ENCODE results near the gene DOCK7. TPM values are rescaled to one million over a fixed set of nuclear protein-coding genes. Genes with fewer than 3 reads are reported as not detected.
"Not testable (repeated sequence)": the region's sequence is repeated elsewhere in the genome, so short reads cannot be mapped to it uniquely, and the experiment has no call there.

Gene DOCK7
- total RNA-seq, 2 donors from 2014 or later: 7.8 to 8.8 TPM

DNA sequence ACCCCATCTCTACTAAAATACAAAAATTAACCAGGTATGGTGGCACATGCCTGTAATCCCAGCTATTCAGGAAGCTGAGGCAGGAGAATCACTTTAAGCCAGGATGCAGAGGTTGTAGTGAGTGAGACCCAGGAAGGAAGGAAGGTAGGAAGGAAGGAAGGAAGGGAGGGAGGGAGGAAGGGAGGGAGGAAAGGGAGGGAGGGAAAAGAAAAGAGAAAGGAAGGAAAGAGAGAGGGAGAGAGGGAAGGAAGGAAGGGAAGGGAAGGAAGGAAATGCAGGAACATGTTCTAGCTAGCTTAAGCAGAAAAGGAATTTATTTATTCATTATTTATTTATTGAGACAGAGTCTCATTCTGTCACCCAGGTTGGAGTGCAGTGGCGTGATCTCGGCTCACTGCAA, 30.2 kb upstream of the DOCK7 start:
- H3K4me3 Mint-ChIP-seq; H3K27me3 Mint-ChIP-seq; H3K36me3 Mint-ChIP-seq (ENCODE audit: low read depth); H3K9me3 ChIP-seq (ENCODE audit: control insufficient read depth, low read length, poor library complexity, severe bottlenecking); ATAC-seq; DNase-seq; H3K27ac Mint-ChIP-seq; H3K4me1 Mint-ChIP-seq: not testable (repeated sequence)

DNA sequence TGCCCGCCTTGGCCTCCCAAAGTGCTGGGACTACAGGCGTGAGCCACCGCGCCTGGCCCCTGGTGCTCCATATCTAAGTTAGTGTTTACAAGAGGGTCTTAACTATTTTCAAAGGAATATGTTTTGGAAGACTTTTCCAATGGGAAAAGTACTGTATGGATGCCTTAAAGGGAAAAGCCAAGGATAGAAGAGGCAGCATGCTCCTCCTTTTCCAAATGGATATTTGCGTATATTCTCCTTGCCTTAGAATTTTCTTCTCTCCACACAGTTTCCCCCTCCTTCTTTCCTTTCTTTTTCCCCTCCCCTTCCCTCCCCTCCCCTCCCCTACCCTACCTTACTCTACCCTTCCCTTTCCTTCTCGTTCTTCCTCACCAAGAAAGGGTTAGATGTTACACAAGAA, 29.3 kb upstream of the DOCK7 start:
- Mint-ChIP-seq H3K36me3 (ENCODE audit: low read depth) (no peaks in the 10 kb centered on the region), H3K27ac (no peak overlapping the region), H3K4me1 (peaks cover under 1% of the 10 kb centered on the region), H3K27me3 (no peaks in the 10 kb centered on the region), H3K4me3 (no peak overlapping the region)
- H3K9me3 ChIP-seq (ENCODE audit: control insufficient read depth, low read length, poor library complexity, severe bottlenecking): no peaks in the 10 kb centered on the region
- ATAC-seq: no peak
- no peak for DNase-seq

DNA sequence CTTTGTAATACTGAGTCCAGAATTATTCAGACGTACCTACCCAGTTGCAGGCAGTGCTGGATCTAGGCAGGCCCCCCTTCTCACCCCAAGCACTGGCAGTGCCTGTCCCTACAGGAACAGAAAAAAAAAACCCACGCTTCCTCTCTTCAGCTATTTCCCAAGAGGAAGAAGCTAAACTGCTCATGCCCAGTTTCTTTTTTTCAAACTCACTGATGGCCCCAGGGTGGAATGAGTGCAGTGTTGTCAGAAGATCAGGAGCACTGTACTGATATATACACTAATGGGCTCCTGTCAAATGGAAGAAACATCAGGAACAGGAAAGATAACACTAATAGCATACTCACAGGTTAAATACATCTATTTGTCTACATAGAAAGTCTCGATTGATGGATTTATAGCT, 28.2 kb upstream of the DOCK7 start:
- DNase-seq: no peak
- ATAC-seq: no peak
- Mint-ChIP-seq H3K27me3 (no peaks in the 10 kb centered on the region), H3K4me1 (no peaks in the 10 kb centered on the region), H3K4me3 (no peak overlapping the region), H3K36me3 (ENCODE audit: low read depth) (no peaks in the 10 kb centered on the region), H3K27ac (no peak overlapping the region)
- H3K9me3 ChIP-seq (ENCODE audit: control insufficient read depth, low read length, poor library complexity, severe bottlenecking): no peaks in the 10 kb centered on the region

DNA sequence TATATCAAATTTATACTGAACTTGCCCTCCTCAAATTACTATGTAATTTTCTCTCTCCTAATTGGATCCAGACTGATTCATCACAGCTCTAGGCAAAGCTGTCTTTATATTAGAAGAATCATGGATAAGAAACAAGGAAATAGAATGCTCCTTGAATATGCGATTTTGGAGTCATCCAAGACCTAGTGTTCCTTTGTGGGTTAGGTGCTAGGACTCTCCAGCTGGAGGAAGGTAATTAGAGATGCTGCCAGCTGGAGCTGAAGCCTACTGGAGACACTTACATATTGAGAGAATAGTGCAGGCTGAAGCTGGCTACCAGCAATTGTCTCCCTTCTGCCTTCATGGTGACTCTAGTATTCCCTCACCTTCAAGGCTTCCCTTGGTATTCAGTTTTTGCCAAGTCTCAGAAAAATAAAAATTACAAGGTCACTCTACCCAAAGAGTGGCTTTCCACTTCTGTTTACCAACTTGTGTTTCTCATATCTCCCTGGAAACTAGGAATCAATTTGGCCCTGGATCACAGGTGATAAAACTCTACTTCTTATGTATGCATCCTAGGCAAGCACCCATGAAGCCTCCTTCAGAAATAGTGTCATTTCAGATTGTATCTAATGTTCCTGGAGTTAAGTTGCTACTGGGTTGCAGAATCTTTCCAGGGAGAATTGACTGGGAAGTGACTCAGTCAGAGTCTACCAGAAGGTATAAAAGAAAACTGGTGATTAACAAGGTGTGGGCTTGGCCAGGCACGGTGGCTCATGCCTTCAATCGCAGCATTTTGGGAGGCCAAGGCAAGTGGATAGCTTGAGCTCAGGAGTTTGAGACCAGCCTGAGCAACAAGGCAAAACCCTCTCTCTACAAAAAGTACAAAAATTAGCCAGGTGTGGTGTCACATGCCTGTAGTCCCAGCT, 24.4 kb upstream of the DOCK7 start:
- H3K27ac Mint-ChIP-seq: no peak overlapping the region
- H3K36me3 Mint-ChIP-seq (ENCODE audit: low read depth): no peaks in the 10 kb centered on the region
- DNase-seq (no peak), ATAC-seq (no peak)
- peaks cover under 1% of the 10 kb centered on the region for H3K27me3 Mint-ChIP-seq
- no peaks in the 10 kb centered on the region for H3K4me1 Mint-ChIP-seq
- no peak overlapping the region for H3K4me3 Mint-ChIP-seq
- no peaks in the 10 kb centered on the region for H3K9me3 ChIP-seq (ENCODE audit: control insufficient read depth, low read length, poor library complexity, severe bottlenecking)

DNA sequence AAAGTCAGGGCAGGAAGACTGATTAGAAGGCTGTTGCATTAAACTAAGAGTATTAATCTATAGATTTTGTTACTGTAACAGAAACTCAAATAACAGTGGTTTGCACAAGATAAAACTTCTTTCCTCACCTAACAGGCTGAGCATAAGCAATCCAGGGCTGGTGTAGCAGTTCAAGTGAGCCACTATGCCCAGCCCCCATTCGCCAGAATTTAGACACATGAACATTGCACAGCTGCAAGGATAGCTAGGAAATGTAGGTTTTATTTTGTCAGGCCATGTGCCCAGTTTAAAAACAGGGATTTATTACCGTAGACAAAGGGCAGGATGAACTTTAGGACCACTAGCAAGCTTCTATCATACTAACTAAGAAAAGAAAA, 19.5 kb upstream of the DOCK7 start:
- Mint-ChIP-seq H3K4me1 (no peaks in the 10 kb centered on the region), H3K4me3 (no peak overlapping the region)
- ATAC-seq: no peak

DNA sequence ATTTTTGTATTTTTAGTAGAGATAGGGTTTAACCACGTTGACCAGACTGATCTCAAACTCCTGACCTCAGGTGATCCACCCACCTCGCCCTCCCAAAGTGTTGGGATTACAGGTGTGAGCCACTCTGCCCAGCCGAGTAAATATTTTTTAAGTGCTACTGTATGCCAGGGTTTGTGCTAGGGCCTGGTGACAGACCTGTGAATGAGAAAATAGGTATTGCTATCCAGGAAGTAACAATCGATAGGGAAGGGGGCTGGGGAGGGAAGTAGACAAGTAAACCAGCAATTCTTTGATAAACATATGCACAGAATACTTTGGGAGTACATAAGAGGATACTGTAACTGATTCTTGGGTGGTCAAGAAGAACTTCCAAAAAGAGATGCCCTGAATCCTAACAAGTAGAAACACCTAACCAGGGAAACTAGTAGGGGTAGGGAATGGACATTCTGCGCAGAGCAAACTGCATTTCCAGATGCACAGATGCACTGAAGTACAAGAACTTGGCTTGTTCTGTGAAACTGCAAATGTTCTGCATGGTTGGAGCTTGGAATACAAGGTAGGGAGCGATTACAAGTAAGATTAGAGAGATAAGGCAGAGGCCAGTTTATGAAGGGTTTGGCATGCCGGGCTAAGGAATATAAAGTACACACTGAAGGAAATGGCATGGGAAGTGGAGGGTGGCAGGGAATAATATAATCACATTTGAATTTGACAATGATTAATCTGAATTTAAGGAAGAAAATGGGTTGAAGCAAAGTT, 19.0 kb upstream of the DOCK7 start:
- Mint-ChIP-seq H3K36me3 (ENCODE audit: low read depth) (no peaks in the 10 kb centered on the region), H3K4me3 (no peak overlapping the region), H3K27ac (no peak overlapping the region), H3K27me3 (peaks cover 5% of the 10 kb centered on the region), H3K4me1 (no peaks in the 10 kb centered on the region)
- DNase-seq: no peak
- no peak for ATAC-seq
- H3K9me3 ChIP-seq (ENCODE audit: control insufficient read depth, low read length, poor library complexity, severe bottlenecking): no peaks in the 10 kb centered on the region

More for the DNA sequence above, 19.5 kb upstream of the DOCK7 start:
- Mint-ChIP-seq H3K36me3 (ENCODE audit: low read depth) (no peaks in the 10 kb centered on the region), H3K27ac (no peak overlapping the region), H3K27me3 (peaks cover 5% of the 10 kb centered on the region)
- no peaks in the 10 kb centered on the region for H3K9me3 ChIP-seq (ENCODE audit: control insufficient read depth, low read length, poor library complexity, severe bottlenecking)
- no peak for DNase-seq

DNA sequence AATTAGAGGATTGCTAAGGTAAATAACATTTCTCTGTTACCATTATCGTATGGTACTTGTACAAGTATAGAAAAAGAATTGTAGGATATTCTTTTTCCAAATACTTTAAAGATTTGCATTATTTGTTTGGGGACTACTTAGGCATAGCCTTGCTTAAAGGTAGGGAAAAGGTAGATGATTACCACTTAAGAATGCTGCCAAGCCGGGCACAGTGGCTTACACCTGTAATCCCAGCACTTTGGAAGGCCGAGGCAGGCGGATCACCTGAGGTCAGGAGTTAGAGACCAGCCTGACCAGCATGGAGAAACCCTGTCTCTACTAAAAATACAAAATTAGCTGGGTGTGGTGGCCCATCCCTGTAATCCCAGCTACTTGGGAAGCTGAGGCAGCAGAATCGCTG, 10.0 kb upstream of the DOCK7 start:
- H3K9me3 ChIP-seq (ENCODE audit: control insufficient read depth, low read length, poor library complexity, severe bottlenecking); ATAC-seq; H3K27me3 Mint-ChIP-seq; DNase-seq; H3K36me3 Mint-ChIP-seq (ENCODE audit: low read depth); H3K4me3 Mint-ChIP-seq; H3K4me1 Mint-ChIP-seq; H3K27ac Mint-ChIP-seq: not testable (repeated sequence)

DNA sequence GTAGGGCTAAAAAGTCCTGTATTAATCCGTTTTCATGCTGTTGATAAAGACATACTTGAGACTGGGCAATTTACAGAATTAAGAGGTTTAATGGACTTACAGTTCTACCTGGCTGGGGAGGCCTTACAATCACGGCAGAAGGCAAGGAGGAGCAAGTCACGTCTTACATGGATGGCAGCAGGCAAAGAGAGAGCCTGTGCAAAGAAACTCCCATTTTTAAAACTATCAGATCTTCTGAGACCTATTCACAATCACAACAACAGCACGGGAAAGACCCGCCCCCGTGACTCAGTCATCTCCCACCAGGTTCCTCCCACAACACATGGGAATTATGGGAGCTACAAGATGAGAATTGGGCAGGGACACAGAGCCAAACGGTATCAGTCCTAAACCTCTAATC, 6.3 kb upstream of the DOCK7 start:
- H3K4me1 Mint-ChIP-seq; ATAC-seq; DNase-seq; H3K4me3 Mint-ChIP-seq; H3K9me3 ChIP-seq (ENCODE audit: control insufficient read depth, low read length, poor library complexity, severe bottlenecking); H3K36me3 Mint-ChIP-seq (ENCODE audit: low read depth); H3K27ac Mint-ChIP-seq: not testable (repeated sequence)
- H3K27me3 Mint-ChIP-seq: peaks cover 10% of the 10 kb centered on the region

DNA sequence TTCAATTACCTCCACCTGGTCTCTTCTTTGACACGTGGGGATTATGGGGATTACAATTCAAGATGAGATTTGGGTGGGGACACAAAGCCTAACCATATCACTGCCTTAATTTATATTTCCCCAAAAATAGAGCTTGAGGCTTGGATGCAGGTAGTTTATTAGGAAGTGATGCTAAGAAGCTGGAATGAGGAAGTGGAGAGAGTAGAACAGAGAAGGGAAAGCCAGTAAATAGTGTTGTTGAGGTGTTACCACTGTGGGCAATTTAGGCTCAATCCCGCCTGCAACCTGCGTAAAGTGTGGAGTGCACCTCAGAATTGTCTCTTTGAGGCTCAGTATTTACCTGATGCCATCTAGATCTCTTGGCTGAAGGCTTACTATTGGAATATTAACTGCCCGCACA, 4.9 kb upstream of the DOCK7 start:
- DNase-seq (no peak), ATAC-seq (no peak)
- Mint-ChIP-seq H3K27ac (no peak overlapping the region), H3K36me3 (ENCODE audit: low read depth) (peaks cover 2% of the 10 kb centered on the region), H3K4me1 (peaks cover 5% of the 10 kb centered on the region), H3K4me3 (no peak overlapping the region), H3K27me3 (peaks cover 10% of the 10 kb centered on the region)
- H3K9me3 ChIP-seq (ENCODE audit: control insufficient read depth, low read length, poor library complexity, severe bottlenecking): no peaks in the 10 kb centered on the region

DNA sequence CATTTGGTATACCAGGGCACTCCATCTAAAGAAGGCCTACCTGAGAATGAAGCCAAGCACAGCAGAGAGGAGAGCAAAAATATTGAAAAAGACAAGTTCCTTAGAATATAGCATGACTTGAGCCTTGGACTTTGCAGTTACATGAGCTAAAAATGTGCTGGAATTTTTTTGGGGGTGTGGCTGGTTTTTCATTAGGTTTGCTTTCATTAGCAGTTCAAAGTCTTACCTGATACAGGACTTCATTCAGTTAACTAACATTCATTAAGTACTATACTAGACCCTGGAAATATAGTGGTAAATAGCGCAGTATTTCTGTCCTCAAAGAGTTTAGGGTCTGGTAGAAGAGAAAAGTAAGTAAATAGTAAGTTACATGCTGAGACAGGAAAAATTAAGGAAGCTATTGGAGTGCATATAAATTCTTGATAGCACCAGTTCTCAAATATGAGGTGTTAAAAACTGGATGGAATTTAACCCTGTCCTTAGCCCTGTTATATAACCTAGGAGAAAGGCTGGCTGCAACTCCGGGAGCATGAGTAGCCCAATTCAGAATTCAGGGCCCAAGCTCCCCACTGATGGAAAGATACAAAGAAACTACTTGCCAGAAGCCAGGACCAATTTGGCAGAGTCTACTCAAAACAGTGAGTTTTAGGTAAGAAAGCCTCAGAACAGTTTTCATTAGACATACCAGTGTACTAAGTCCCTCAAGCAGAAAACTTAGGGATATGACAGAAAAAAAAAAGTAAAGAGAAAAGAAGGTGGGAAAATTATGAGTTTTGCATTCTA, 3.1 kb upstream of the DOCK7 start:
- Mint-ChIP-seq H3K27me3 (peaks cover 10% of the 10 kb centered on the region), H3K27ac (no peak overlapping the region), H3K4me1 (peaks cover 9% of the 10 kb centered on the region), H3K4me3 (no peak overlapping the region), H3K36me3 (ENCODE audit: low read depth) (peaks cover 2% of the 10 kb centered on the region)
- no peaks in the 10 kb centered on the region for H3K9me3 ChIP-seq (ENCODE audit: control insufficient read depth, low read length, poor library complexity, severe bottlenecking)
- DNase-seq (no peak), ATAC-seq (no peak)

DNA sequence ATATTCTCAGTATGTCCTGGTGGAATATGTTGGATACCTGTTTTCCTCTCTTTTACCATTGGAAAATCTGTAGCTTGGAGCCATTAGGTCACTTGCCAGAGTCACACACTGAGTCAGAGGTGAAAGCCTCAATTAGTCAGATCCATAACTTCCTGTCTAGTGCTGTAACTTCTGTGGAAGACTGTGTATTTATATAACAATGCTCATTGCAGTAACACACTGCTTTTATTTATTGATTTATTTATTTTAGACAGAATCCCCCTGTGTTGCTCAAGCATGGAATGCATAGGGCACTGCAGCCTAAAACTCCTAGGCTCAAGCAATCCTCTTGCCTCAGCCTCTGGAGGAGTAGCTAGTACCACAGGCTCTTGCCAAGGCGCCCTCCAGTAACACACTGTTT, 1.3 kb upstream of the DOCK7 start:
- Mint-ChIP-seq H3K27ac (peak overlapping the region; percentile 9), H3K4me1 (peaks cover 17% of the 10 kb centered on the region), H3K36me3 (ENCODE audit: low read depth) (peaks cover 6% of the 10 kb centered on the region), H3K4me3 (no peak overlapping the region), H3K27me3 (peaks cover 10% of the 10 kb centered on the region)
- DNase-seq (no peak), ATAC-seq (no peak)
- H3K9me3 ChIP-seq (ENCODE audit: control insufficient read depth, low read length, poor library complexity, severe bottlenecking): no peaks in the 10 kb centered on the region

DNA sequence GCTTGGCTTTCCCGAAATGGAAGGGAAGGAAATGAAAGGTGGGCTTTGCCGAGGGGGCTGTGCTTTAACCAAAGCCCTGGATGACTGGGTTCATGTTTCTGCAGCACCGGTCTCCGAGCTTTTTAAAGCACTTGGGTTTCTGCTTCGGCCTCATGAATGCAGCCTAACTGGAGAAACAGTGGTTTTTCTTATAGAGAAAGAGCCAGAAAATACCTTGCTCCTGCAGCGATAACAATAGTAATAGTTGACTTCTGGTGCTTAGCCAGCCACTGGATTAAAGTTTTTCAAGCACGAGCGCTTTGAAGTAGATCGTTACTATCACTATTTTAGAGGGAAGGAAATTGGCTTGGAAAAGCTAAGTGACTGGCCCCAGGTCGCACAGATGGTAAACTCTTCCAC, 500 bp upstream of the DOCK7 start:
- Mint-ChIP-seq H3K27ac (peak overlapping the region; percentile 68), H3K27me3 (peaks cover 10% of the 10 kb centered on the region), H3K36me3 (ENCODE audit: low read depth) (peaks cover 6% of the 10 kb centered on the region), H3K4me1 (peaks cover 19% of the 10 kb centered on the region), H3K4me3 (peak overlapping the region; percentile 95)
- no peaks in the 10 kb centered on the region for H3K9me3 ChIP-seq (ENCODE audit: control insufficient read depth, low read length, poor library complexity, severe bottlenecking)
- no peak for ATAC-seq
- DNase-seq: no peak

DNA sequence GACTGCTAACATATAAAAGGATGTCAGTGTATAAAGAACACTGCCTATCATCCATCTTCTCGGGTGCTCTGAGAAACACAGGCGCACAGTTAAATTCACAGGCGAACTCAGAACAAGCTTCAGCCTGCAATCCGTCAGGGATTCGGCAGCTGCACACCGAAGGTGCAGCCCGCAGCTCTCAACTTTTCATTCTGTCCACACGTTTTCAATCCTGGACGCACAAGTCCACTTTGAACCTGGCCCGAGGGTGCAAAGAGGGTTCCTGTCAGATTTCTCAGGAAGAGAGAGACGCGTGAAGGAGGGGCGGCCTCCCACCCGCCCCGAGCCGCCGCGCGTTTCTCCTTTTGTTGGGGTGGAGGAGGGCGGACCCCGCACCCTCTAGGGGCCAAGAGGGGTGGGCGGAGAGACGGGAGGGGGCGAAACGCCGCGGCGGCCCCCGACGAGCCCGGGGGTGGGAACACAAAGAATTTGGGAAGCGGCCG, 724 bp downstream of the DOCK7 start:
- peaks cover under 1% of the 10 kb centered on the region for H3K27me3 Mint-ChIP-seq
- peaks cover 4% of the 10 kb centered on the region for H3K36me3 Mint-ChIP-seq (ENCODE audit: low read depth)
- DNase-seq (peak in 1 of 3 donors; percentile 12), ATAC-seq (peak; percentile 53)
- H3K4me1 Mint-ChIP-seq: peaks cover 19% of the 10 kb centered on the region
- peak overlapping the region; percentile 81 for H3K27ac Mint-ChIP-seq
- H3K4me3 Mint-ChIP-seq: peak overlapping the region; percentile 95
- no peaks in the 10 kb centered on the region for H3K9me3 ChIP-seq (ENCODE audit: control insufficient read depth, low read length, poor library complexity, severe bottlenecking)
